Amniotic stem cell (primary cell): ENCODE results near the gene DDR2.
"Not testable (repeated sequence)": the region's sequence is repeated elsewhere in the genome, so short reads cannot be mapped to it uniquely, and the experiment has no call there.

Experiments
- DNase-seq: peaks from one replicate; lab custom pipeline; 2025; lab: John Stamatoyannopoulos, UW

Gene DDR2

GRCh38 chr1:162722036-162722435 lies 89.8 kb downstream of the DDR2 start:
- DNase-seq: no peak

DNA sequence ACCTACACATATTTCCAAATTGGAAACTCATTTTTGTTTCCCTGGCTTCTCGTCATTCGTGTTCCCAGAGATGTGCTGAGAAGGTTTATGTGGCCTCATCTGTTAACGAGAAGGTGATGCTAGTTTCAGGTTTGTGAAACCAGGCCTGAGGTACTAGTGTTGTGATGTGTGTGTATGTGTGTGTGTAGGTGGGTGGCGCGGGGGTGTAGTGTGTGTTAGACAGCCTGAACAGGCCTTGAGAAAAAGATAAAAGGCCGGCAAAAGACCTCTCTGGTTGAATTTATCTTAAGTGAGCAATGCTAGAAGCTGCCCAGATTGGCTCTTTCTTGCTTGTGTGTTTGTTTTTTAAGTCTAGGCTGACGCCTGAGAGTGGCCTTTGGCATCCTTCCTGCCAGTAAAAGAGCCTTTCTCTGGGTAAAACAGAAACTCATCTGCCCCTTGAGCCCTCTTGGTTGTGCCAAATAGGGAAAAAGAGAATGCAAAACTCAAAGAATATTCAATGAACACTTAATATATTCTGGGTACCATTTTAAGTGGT lies 92.4 kb downstream of the DDR2 start:
- no peak for DNase-seq

DNA sequence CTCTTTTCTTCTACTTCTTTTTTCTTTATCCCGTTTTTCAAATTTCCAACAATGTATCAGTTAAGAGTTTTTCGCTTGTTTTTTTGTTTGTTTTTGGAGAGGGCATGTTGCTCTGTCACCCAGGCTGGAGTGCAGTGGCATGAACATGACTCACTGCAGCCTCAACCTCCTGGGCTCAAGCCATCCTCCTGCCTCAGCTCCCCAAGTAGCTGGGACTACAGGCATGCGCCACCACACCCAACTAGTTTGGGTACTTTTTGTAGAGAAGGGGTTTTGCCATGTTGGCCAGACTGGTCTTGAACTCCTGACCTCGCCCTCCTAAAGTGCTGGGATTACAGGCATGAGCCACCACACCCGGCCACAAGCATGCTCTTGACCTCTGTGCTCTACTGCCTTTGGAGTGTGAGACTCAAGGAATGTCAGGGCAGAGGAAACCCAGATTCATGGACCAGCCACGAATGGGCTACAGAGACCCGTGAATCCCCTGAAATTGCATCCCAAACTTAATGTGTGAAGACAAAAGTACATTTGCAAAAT lies 93.1 kb downstream of the DDR2 start:
- DNase-seq: no peak

DNA sequence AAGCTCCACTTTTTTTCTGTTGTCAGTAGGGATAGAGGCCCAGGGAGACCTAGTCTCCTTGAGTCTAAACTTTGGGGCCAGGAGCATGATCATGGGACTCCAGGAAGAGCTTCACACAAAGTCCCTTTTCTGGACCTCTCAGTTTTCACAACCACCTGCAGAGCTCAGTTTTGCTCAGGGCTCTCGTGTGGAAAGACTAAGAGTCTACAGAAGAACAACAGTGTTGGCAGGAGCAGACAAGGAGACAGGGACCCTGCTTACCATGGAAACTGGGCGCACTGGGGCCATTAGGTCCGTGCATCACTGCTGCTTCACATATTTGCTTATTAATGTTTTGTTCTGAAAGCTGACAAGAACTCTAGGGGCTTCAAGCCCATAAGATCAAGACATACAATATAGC lies 94.3 kb downstream of the DDR2 start:
- no peak for DNase-seq

- DNase-seq: not testable (repeated sequence)
Measured at GRCh38 chr1:162727493-162727892, 95.2 kb downstream of the DDR2 start.

DNA sequence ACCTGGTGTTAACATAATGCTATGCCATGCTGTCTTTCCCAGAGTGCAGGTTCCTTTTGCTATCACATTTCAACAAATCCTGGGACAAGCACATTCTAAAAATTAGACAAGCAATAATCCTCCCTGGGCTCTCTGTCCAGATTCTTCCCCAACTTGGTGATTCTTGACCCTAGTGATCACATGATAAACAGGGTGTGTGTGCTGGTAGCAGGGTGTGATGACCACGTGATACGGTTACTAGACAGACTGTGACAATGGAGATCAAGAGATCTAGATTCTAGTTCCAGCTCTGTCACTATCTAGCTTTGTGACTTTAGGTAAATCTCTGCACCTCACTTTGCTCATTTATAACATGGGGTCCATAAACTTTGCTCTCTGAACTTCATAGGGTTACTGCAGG lies 96.3 kb downstream of the DDR2 start:
- DNase-seq: no peak

DNA sequence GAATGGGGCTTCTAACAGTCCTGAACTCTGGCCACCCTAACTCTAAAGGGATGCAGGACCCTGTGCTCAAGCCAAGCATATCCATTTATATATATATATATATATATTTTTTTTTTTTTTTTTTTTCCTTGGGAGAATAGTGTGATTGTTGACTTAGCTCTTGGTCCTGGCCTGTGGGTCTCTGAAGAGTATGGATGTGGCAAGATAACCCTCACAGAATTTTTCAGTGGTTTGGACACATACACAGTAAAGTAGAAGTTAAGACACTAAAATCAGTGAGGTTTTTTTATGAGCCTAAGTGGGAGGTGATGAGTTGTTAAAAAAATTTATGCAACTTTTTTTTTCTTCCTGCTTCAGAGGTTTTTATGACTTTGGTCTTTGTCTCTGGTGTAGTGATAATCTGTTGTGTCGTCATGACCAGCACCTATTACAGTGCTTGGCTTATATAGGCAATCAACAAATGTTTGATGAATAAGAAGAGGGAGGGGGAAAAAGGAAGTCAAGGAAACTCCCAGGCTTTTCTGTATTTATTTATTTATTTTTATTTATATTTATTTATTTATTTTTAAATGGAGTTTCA lies 97.0 kb downstream of the DDR2 start:
- not testable (repeated sequence) for DNase-seq

GRCh38 chr1:162732094-162732493 lies 99.8 kb downstream of the DDR2 start:
- DNase-seq: no peak

DNA sequence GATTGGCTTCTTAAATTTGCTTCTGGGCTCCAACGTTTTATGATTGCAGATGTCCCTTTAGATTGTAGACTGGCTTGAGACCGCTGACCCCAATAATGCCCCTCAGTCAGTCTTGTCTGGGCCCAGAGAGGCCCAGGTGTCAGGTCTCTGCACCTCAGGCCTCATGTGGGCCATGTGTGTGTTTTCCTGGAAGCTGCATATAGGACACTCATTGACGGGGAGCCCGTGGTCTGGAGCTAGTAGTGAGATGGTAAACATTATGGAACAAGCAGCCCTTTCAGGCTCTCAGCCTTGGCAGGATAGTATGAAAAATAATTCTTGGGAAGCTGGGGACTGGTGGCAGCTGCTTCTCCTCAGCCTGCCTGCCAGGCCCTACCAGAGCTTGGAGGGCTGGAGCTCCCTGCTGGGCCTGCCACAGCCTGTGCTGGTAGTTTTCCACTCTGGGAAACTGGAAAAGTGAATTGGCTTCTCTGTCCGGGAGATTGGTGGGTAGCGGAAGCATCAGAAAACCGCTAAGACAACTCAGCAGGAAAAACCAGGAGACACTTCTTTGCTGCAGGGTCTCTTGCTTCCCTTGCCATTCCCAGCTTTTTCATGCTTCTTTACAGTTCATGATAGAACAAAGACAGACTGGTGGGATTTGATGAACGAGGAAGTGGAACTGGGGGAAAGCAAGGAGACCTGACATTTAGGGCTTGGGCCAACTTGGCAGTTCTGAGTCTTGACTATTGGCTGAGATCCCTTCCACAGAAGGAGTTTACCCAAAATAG lies 100.5 kb downstream of the DDR2 start:
- no peak for DNase-seq

DNA sequence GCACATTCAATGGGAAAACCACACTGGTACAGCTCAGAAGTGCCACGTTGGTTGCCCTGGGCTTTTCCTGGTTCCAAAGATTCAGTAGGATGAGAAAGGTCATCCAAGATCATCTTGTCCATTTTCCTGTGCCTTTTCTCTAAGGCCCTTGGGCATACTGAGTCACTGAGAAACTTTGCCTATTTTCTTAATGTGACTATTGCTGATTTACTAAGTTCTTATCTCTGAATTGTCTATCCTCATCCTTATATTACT lies 101.0 kb downstream of the DDR2 start:
- no peak for DNase-seq

- DNase-seq: no peak
Measured at GRCh38 chr1:162734047-162734446, 101.8 kb downstream of the DDR2 start.

DNA sequence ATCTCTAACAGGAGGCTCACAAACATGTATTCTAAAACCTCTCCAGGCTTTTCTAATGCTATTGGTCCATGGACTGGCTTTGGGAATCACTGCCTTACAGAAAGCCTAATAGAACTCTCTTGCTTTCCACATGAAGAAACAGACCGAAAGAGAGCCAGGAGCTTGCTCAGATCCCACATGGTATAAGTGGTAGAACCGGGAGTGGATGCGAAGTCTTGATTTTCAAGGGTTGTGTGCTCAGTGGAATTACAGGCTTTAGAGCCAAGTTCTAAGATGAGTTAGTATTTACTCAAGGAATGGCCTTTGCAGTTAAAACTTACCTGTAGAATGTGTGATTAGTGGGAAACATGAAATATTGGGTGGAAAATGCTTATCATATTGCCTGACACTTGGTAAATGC lies 103.9 kb downstream of the DDR2 start:
- no peak for DNase-seq

- DNase-seq: no peak
Measured at GRCh38 chr1:162736633-162737067, 104.4 kb downstream of the DDR2 start.

- no peak for DNase-seq
Measured at GRCh38 chr1:162740755-162741154, 108.5 kb downstream of the DDR2 start.

DNA sequence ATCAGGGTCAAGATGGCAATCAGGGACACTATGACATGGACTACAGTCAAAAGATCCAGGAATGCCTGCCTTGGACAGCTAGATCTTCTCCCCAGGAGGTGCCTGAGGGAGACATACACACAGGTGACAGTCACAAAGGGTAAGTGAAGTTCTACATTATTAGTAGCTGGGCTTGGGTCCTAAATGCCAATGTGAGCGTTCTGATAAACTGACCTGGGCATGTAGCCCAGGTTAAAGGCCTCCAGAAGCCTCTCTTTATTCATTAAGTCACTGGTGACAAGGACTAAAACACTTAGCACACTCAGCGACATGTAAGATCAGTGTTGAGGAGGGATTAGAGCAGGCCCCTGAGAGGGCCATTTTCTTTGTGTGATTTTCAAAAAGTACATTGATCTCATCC lies 109.3 kb downstream of the DDR2 start:
- no peak for DNase-seq

- DNase-seq: not testable (repeated sequence)
Measured at GRCh38 chr1:162746264-162746942, 114.1 kb downstream of the DDR2 start.

- DNase-seq: no peak
Measured at GRCh38 chr1:162753001-162753658, 120.9 kb downstream of the DDR2 start.

- no peak for DNase-seq
Measured at GRCh38 chr1:162753998-162754585, 121.8 kb downstream of the DDR2 start.

GRCh38 chr1:162755306-162755705 lies 123.0 kb downstream of the DDR2 start:
- no peak for DNase-seq

- no peak for DNase-seq
Measured at GRCh38 chr1:162756523-162756922, 124.3 kb downstream of the DDR2 start.

- no peak for DNase-seq
Measured at GRCh38 chr1:162757476-162757875, 125.2 kb downstream of the DDR2 start.

DNA sequence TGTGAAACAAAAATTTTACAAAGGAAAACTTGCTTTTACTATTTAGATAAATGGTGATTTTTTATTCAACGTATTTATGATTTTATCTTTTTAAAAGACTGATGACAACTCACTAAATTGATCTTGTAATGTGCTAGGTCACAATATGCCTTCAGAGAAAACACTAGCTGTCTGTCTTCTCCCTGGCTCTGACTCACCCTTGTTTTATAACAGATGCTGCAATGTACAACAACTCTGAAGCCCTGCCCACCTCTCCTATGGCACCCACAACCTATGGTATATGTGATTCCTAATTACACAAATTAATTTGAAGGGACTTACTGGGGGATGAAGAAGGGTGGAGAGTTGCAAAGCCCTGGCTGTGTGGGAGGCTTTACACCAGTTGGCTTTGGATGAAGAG lies 133.5 kb downstream of the DDR2 start:
- DNase-seq: no peak
